GM12878 (cell line): ENCODE results near the gene TEX10. TPM values are rescaled to one million over a fixed set of nuclear protein-coding genes. Genes with fewer than 3 reads are reported as not detected.

Experiments
- CBX3 ChIP-seq: fragments of 200-600 bp; sonication (generic); IDR thresholded peaks from 2 replicates; pipeline ENCODE4 v1.6.1; 2016; ENCODE audit warnings: low read depth, borderline replicate concordance
- CHD2 ChIP-seq: IDR thresholded peaks from 2 replicates; pipeline ENCODE4 v1.6.1; 2011; ENCODE audit warnings: low read depth, low read length, improper control_type of control experiment, borderline replicate concordance
- LARP7 ChIP-seq: fragments of 450-650 bp; IDR thresholded peaks from 2 replicates; pipeline ENCODE4 v1.6.1; 2017; ENCODE audit warnings: mild to moderate bottlenecking
- PAX5 ChIP-seq: IDR thresholded peaks from 2 replicates; pipeline ENCODE4 v1.6.1; 2011; ENCODE audit warnings: low read depth, low read length, borderline replicate concordance
- STAT1 ChIP-seq: fragments of 450-650 bp; conservative IDR thresholded peaks from 2 replicates; pipeline ENCODE4 v1.6.1; 2014; ENCODE audit warnings: antibody characterized with exemption, mild to moderate bottlenecking
- TBL1XR1 ChIP-seq: IDR thresholded peaks from 2 replicates; pipeline ENCODE4 v1.6.1; 2012; ENCODE audit warnings: low read depth, low read length, improper control_type of control experiment
- ZNF217 ChIP-seq: fragments of 450-650 bp; IDR thresholded peaks from 2 replicates; pipeline ENCODE4 v1.6.1; 2017; ENCODE audit warnings: antibody characterized with exemption, mild to moderate bottlenecking
- polyA plus RNA-seq, 11 experiments: library from polyadenylated mRNA; depleted of rRNA in 4 of 11; unstranded in 6 of 11; stranded (reverse) in 5 of 11; fragments of >200 nt; fragmentation: Nextera tagmentation in 4 of 11; fragmentation: Illumina TruSeq in 1 of 11; extraction: Ambion mirVana in 4 of 11; extraction: Trizol in 1 of 11; gene quantifications; 1 replicate in 1 of 11; 2 replicates in 10 of 11; pipeline versions ENCODE4 v1.2.1 to v1.2.3, GENCODE V29; 2011 to 2016; ENCODE audit warnings: inconsistent platforms in 2 of 11, missing spikeins in 2 of 11, low read depth in 1 of 11
- total RNA-seq, 4 experiments: library from RNA; depleted of rRNA in 3 of 4; stranded (reverse); fragments of >200 nt in 3 of 4; fragmentation: Illumina TruSeq in 1 of 4; extraction: Trizol in 1 of 4; gene quantifications; 2 replicates each; pipeline versions ENCODE4 v1.2.1 to v1.2.3, GENCODE V29; 2013 to 2021
- TF ChIP-seq, protein P1 (sequence below): fragments of 450-650 bp; IDR thresholded peaks from 2 replicates; pipeline ENCODE4 v1.6.1; 2016; ENCODE audit warnings: mild to moderate bottlenecking
- TF ChIP-seq, protein P2 (sequence below): fragments of 450-650 bp; IDR thresholded peaks from 2 replicates; pipeline ENCODE4 v1.6.1; 2017; ENCODE audit warnings: low read depth, mild to moderate bottlenecking, moderate library complexity
- TF ChIP-seq, protein P3 (sequence below): fragments of 450-650 bp; formaldehyde crosslinking; IDR thresholded peaks from 2 replicates; pipeline ENCODE4 v1.4.0; 2022; ENCODE audit warnings: mild to moderate bottlenecking, moderate library complexity

Gene TEX10
- total and polyA plus RNA-seq, 10 of the 15 experiments (the other 5 are each of a cell fraction or from before 2014, with no cell fraction given) = 17.4 to 46.6 (median 36.2) TPM

DNA sequence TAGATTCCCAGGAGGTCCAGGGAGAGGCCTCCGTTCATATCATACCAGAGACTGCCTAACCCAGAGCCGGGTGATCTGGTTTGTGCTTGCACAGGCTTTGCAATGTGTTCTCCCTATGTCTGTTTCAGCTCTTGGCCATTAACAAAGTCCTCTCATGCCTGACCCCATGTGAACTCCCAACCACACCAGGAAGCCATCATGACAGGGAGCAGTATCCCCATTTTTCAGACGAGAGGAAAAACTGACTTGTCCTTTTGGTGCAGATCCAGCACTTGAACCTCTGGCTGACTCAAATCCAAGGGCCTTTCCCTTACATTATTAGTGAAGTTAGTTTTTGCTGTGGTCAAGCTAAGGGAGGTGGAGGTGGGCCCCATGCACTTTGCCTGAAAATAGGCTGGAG is 58.4 kb downstream of the TEX10 start (continued):
- TF ChIP-seq CHD2 (no peak), PAX5 (no peak), STAT1 (no peak), LARP7 (no peak), CBX3 (no peak), ZNF217 (no peak), TBL1XR1 (no peak)
- TF ChIP-seq, protein P1, sequence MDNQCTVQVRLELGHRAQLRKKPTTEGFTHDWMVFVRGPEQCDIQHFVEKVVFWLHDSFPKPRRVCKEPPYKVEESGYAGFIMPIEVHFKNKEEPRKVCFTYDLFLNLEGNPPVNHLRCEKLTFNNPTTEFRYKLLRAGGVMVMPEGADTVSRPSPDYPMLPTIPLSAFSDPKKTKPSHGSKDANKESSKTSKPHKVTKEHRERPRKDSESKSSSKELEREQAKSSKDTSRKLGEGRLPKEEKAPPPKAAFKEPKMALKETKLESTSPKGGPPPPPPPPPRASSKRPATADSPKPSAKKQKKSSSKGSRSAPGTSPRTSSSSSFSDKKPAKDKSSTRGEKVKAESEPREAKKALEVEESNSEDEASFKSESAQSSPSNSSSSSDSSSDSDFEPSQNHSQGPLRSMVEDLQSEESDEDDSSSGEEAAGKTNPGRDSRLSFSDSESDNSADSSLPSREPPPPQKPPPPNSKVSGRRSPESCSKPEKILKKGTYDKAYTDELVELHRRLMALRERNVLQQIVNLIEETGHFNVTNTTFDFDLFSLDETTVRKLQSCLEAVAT = no peak
- TF ChIP-seq, protein P2, sequence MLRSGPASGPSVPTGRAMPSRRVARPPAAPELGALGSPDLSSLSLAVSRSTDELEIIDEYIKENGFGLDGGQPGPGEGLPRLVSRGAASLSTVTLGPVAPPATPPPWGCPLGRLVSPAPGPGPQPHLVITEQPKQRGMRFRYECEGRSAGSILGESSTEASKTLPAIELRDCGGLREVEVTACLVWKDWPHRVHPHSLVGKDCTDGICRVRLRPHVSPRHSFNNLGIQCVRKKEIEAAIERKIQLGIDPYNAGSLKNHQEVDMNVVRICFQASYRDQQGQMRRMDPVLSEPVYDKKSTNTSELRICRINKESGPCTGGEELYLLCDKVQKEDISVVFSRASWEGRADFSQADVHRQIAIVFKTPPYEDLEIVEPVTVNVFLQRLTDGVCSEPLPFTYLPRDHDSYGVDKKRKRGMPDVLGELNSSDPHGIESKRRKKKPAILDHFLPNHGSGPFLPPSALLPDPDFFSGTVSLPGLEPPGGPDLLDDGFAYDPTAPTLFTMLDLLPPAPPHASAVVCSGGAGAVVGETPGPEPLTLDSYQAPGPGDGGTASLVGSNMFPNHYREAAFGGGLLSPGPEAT = no peak
- TF ChIP-seq, protein P3, sequence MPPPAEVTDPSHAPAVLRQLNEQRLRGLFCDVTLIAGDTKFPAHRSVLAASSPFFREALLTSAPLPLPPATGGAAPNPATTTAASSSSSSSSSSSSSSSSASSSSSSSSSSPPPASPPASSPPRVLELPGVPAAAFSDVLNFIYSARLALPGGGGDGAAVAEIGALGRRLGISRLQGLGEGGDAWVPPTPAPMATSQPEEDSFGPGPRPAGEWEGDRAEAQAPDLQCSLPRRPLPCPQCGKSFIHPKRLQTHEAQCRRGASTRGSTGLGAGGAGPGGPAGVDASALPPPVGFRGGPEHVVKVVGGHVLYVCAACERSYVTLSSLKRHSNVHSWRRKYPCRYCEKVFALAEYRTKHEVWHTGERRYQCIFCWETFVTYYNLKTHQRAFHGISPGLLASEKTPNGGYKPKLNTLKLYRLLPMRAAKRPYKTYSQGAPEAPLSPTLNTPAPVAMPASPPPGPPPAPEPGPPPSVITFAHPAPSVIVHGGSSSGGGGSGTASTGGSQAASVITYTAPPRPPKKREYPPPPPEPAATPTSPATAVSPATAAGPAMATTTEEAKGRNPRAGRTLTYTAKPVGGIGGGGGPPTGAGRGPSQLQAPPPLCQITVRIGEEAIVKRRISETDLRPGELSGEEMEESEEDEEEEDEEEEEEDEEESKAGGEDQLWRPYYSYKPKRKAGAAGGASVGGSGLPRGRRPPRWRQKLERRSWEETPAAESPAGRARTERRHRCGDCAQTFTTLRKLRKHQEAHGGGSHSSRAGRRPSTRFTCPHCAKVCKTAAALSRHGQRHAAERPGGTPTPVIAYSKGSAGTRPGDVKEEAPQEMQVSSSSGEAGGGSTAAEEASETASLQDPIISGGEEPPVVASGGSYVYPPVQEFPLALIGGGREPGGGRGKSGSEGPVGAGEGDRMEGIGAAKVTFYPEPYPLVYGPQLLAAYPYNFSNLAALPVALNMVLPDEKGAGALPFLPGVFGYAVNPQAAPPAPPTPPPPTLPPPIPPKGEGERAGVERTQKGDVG = no peak
